A549 (cell line): ENCODE measurements around the gene PELI2.

Experiments used
- HDAC2 ChIP-seq: fragments of 200-600 bp; sonication (generic); IDR thresholded peaks from 2 replicates; pipeline ENCODE4 v1.6.1; 2016
- MYC ChIP-seq: IDR thresholded peaks from 2 replicates; pipeline ENCODE4 v1.6.1; 2012; ENCODE audit warnings: mild to moderate bottlenecking, inconsistent platforms, low read length, improper control_type of control experiment, borderline replicate concordance
- POLR2A ChIP-seq: IDR thresholded peaks from 2 replicates; pipeline ENCODE4 v1.6.1; 2012; ENCODE audit warnings: mild to moderate bottlenecking, low read length
- RAD21 ChIP-seq, 2 experiments: fragments of >200 bp in 1 of 2; sonication (Bioruptor Twin) in 1 of 2; formaldehyde crosslinking in 1 of 2; IDR thresholded peaks in 1 of 2; conservative IDR thresholded peaks in 1 of 2; 2 replicates in 1 of 2; 3 replicates in 1 of 2; pipeline ENCODE4 v1.6.1; 2012 to 2018; ENCODE audit warnings: inconsistent platforms in 1 of 2
- RFX5 ChIP-seq: fragments of 450-650 bp; IDR thresholded peaks from 2 replicates; pipeline ENCODE4 v1.7.1; 2014; ENCODE audit warnings: antibody characterized with exemption, mild to moderate bottlenecking, moderate library complexity
- SMC3 ChIP-seq: fragments of >200 bp; sonication (Bioruptor Twin); formaldehyde crosslinking; IDR thresholded peaks from 3 replicates; pipeline ENCODE4 v1.6.1; 2018; ENCODE audit warnings: inconsistent platforms
- ZNF302 ChIP-seq: fragments of 250-450 bp; sonication (Bioruptor Pico); IDR thresholded peaks from 2 replicates; pipeline ENCODE4 v1.9.0; 2021; ENCODE audit warnings: inconsistent platforms, mild to moderate bottlenecking, moderate library complexity
- TF ChIP-seq, protein P1 (sequence below): fragments of >200 bp; sonication (Bioruptor Twin); formaldehyde crosslinking; IDR thresholded peaks from 3 replicates; pipeline ENCODE4 v1.6.1; 2016
- TF ChIP-seq, protein P2 (sequence below): fragments of >200 bp; sonication (Bioruptor Twin); formaldehyde crosslinking; IDR thresholded peaks from 3 replicates; pipeline ENCODE4 v1.5.1; 2016
- TF ChIP-seq, protein P3 (sequence below): fragments of 200-600 bp; sonication (generic); IDR thresholded peaks from 2 replicates; pipeline ENCODE4 v1.6.1; 2016; ENCODE audit warnings: antibody characterized with exemption, mild to moderate bottlenecking, moderate library complexity
- TF ChIP-seq, protein P4 (sequence below): IDR thresholded peaks from 2 replicates; pipeline ENCODE4 v1.6.1; 2012
- TF ChIP-seq, protein P5 (sequence below): fragments of 250-450 bp; sonication (Bioruptor Pico); IDR thresholded peaks from 2 replicates; pipeline ENCODE4 v1.5.0; 2021; ENCODE audit warnings: mild to moderate bottlenecking, moderate library complexity, borderline replicate concordance

DNA sequence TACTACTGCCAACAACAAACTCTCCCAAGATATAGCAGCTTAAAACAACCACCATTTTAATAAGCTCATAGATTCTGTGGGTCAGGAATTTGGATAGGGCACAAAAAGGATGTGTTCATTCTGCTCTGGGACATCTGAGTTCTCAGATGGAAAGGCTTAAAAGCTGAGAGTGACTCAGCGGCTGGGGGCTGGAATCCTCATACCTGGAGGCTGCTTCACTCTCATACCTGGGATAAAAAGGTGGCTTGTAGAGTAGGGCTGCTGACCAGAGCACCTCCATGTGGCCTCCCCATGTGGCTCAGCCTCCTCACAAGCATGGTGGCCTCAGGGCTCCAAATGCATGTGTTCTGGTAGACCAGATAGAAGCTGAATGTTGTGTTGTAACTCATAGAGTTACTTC lies 20.2 kb upstream of the PELI2 start:
- TF ChIP-seq, protein P1, sequence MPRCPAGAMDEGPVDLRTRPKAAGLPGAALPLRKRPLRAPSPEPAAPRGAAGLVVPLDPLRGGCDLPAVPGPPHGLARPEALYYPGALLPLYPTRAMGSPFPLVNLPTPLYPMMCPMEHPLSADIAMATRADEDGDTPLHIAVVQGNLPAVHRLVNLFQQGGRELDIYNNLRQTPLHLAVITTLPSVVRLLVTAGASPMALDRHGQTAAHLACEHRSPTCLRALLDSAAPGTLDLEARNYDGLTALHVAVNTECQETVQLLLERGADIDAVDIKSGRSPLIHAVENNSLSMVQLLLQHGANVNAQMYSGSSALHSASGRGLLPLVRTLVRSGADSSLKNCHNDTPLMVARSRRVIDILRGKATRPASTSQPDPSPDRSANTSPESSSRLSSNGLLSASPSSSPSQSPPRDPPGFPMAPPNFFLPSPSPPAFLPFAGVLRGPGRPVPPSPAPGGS: no peak
- no peak for TF ChIP-seq MYC
- TF ChIP-seq SMC3: no peak
- TF ChIP-seq, protein P2, sequence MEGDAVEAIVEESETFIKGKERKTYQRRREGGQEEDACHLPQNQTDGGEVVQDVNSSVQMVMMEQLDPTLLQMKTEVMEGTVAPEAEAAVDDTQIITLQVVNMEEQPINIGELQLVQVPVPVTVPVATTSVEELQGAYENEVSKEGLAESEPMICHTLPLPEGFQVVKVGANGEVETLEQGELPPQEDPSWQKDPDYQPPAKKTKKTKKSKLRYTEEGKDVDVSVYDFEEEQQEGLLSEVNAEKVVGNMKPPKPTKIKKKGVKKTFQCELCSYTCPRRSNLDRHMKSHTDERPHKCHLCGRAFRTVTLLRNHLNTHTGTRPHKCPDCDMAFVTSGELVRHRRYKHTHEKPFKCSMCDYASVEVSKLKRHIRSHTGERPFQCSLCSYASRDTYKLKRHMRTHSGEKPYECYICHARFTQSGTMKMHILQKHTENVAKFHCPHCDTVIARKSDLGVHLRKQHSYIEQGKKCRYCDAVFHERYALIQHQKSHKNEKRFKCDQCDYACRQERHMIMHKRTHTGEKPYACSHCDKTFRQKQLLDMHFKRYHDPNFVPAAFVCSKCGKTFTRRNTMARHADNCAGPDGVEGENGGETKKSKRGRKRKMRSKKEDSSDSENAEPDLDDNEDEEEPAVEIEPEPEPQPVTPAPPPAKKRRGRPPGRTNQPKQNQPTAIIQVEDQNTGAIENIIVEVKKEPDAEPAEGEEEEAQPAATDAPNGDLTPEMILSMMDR: no peak
- TF ChIP-seq, protein P3, sequence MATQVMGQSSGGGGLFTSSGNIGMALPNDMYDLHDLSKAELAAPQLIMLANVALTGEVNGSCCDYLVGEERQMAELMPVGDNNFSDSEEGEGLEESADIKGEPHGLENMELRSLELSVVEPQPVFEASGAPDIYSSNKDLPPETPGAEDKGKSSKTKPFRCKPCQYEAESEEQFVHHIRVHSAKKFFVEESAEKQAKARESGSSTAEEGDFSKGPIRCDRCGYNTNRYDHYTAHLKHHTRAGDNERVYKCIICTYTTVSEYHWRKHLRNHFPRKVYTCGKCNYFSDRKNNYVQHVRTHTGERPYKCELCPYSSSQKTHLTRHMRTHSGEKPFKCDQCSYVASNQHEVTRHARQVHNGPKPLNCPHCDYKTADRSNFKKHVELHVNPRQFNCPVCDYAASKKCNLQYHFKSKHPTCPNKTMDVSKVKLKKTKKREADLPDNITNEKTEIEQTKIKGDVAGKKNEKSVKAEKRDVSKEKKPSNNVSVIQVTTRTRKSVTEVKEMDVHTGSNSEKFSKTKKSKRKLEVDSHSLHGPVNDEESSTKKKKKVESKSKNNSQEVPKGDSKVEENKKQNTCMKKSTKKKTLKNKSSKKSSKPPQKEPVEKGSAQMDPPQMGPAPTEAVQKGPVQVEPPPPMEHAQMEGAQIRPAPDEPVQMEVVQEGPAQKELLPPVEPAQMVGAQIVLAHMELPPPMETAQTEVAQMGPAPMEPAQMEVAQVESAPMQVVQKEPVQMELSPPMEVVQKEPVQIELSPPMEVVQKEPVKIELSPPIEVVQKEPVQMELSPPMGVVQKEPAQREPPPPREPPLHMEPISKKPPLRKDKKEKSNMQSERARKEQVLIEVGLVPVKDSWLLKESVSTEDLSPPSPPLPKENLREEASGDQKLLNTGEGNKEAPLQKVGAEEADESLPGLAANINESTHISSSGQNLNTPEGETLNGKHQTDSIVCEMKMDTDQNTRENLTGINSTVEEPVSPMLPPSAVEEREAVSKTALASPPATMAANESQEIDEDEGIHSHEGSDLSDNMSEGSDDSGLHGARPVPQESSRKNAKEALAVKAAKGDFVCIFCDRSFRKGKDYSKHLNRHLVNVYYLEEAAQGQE: no peak
- TF ChIP-seq RFX5: no peak
- no peak for TF ChIP-seq HDAC2
- no peak for TF ChIP-seq POLR2A
- no peak for TF ChIP-seq RAD21 (conservative IDR thresholded peaks at IDR 0.05 in 1 of 2, IDR thresholded peaks at IDR 0.05 in 1 of 2)
- TF ChIP-seq, protein P4, sequence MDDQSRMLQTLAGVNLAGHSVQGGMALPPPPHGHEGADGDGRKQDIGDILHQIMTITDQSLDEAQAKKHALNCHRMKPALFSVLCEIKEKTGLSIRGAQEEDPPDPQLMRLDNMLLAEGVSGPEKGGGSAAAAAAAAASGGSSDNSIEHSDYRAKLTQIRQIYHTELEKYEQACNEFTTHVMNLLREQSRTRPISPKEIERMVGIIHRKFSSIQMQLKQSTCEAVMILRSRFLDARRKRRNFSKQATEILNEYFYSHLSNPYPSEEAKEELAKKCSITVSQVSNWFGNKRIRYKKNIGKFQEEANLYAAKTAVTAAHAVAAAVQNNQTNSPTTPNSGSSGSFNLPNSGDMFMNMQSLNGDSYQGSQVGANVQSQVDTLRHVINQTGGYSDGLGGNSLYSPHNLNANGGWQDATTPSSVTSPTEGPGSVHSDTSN: no peak
- TF ChIP-seq, protein P5, sequence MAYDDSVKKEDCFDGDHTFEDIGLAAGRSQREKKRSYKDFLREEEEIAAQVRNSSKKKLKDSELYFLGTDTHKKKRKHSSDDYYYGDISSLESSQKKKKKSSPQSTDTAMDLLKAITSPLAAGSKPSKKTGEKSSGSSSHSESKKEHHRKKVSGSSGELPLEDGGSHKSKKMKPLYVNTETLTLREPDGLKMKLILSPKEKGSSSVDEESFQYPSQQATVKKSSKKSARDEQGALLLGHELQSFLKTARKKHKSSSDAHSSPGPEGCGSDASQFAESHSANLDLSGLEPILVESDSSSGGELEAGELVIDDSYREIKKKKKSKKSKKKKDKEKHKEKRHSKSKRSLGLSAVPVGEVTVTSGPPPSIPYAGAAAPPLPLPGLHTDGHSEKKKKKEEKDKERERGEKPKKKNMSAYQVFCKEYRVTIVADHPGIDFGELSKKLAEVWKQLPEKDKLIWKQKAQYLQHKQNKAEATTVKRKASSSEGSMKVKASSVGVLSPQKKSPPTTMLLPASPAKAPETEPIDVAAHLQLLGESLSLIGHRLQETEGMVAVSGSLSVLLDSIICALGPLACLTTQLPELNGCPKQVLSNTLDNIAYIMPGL: no peak
- no peak for TF ChIP-seq ZNF302 (CRISPR knock-in tag)
